GM18858 (cell line): ENCODE measurements around the gene DDX31.

ENCODE experiments used
- ATAC-seq: cut with Tn5 transposase; IDR thresholded peaks from one replicate; pipeline ENCODE4 v1.9.1; 2021; ENCODE audit not compliant: unreplicated experiment

DDX31 gene

DNA sequence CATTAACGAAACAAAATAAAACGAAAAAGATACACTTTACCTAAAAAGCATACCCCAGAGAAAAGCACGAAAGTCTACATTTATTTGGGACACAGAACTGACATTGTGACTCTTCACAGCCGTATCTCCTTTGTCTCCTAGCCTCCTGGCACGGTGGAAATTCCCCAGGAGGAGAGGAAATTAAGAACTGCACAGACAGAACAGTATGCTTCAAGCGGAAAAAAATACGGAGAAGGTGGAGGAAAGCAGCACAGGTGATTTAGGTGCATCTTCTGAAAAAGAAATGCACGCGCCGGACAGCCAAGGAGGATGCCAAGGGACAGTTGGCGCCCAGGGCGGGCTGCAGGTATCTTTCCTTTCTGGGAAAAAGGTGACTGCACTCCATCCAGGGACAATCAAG is 32.0 kb downstream of the DDX31 start:
- ATAC-seq: no peak

- ATAC-seq: no peak
Measured at GRCh38 chr9:132637351-132637750, 32.4 kb downstream of the DDX31 start.

GRCh38 chr9:132634327-132634726 is 35.5 kb downstream of the DDX31 start:
- no peak for ATAC-seq

- no peak for ATAC-seq
Measured at GRCh38 chr9:132632413-132633129, 37.2 kb downstream of the DDX31 start.

DNA sequence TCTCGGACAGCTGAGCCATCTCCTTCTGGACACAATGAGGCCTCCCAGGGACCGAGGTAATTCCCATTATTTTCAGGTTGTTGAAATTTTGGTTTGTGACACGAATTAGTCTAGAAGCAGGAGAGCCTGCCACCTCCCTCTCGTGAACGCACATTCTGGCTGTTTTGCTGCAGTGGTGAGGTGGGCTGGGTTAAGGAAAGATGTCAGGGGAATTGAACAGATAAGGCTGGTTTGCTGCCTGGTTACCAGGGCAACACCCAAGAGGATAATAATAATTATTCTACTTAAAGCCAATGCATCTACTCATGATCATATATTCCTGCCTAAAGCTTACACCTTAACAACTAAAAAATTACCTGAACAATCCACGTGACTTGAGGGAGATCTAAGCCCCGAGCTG is 38.1 kb downstream of the DDX31 start:
- no peak for ATAC-seq

DNA sequence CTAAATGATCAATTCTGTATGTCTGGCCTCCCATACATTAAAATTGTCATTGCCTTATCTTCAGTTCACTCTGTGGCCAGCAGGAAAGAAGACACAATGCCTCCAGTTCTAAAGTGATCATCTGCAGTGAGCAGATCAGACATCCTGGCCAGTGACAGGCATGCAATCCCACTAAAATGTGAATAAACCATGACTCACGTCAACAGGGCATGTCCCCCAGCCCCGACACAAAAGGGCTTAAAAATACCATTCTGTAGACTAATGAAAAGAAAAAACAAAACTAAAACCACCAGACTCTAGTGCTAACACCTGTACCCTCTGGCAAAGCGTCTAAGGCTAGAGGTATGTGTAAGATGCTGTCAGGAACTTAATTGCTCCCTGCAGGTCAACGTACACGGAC is 38.5 kb downstream of the DDX31 start:
- no peak for ATAC-seq

DNA sequence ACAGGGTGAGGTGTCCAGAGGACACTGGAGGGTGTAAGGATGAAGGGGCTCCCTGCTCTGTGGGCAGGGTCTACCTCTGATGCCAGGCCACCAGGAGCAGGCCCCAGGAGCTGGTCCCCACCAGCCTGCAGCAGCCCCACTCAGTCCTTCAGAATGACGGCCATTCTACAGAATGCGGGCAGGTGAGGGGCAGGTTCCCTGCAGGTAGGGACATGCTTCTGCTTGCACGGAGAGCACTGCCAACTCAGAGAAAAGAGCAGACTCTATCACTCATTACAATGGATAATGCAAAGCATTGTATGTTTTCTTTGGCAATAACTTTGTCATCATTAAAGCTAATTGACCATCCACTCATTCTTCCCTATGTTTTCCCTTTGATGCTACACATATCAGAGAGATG is 39.0 kb downstream of the DDX31 start:
- no peak for ATAC-seq

DNA sequence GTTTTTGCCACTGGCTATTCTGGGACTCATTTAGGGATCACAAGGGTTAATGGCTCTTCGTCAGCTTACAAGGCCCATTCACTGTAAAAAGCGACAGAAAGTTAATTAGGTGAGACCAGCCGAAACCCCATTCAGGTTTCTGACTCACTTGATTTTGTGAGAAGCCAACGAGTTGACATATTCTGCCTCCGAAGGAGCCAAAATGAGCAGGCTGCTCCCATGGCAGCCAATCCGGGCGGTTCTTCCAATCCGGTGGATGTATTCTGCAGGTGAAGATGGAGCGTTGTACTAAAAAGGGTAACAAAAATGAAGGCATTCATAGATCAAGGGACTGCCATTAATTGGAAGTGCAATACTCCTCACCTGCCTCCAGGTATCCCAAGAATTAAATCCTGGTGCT is 39.7 kb downstream of the DDX31 start:
- no peak for ATAC-seq

GRCh38 chr9:132628746-132629145 is 41.0 kb downstream of the DDX31 start:
- no peak for ATAC-seq

- ATAC-seq: no peak
Measured at GRCh38 chr9:132627594-132627993, 42.2 kb downstream of the DDX31 start.

DNA sequence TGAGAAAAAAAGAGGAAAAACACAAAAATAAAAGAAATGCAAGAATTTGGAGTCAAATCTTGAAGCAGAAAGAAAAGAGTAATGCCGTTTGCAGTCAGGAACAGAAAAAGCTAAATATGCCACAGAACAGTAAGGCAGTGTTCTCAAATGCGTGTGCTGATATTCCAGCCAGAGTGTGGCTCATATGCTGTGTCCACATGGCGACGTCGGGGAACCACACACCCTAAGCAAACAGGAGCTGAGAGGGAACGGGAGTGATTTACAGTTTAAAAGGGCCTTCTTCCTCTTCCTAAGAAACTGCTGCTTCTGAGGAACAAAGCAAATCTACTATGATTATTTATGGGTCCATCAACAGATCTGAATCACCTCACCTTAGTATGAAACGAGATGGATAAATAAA is 42.7 kb downstream of the DDX31 start:
- no peak for ATAC-seq

- ATAC-seq: no peak
Measured at GRCh38 chr9:132626285-132626684, 43.5 kb downstream of the DDX31 start.

DNA sequence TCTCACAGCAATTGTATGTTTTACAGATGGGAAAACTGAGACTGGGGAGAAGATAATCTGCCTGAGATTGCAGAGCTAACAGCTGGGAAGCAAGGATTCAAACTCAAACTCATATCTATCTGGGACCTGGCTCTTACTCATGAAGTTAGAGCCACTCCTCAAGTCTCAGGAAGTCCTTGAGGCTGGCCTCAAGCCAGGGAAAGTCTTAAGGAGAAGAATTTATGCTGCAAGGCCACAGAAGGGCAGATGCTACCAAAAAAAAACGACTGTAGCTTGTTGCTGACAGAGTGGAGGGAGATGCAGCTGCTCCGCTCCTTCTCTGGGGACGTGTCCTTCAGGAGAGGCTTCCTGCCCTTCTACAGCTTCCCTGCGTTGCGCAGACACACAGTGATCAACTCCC is 47.6 kb downstream of the DDX31 start:
- no peak for ATAC-seq

GRCh38 chr9:132616725-132617124 is 53.1 kb downstream of the DDX31 start:
- ATAC-seq: no peak

- ATAC-seq: no peak
Measured at GRCh38 chr9:132615774-132616173, 54.0 kb downstream of the DDX31 start.

- ATAC-seq: no peak
Measured at GRCh38 chr9:132614324-132614723, 55.5 kb downstream of the DDX31 start.

DNA sequence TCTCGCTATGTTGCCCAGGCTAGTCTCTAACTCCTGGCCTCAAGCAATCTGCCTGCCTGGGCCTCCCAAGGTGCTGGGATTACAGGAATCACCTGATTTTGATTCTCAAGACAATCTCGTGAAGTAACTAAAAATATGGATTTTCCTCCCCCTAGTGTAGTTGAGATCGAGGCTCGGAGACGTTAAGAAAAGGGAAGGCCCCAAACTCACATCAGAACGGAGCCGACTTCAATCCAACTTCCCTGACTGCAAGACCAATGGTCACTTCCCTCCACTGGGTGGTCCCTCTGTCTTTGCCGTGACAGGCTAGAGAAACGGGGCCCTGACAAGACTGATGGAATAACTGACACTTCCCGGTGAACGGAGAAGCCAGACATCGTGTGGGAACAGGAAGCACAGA is 59.1 kb downstream of the DDX31 start:
- ATAC-seq: no peak

- no peak for ATAC-seq
Measured at GRCh38 chr9:132609829-132610228, 60.0 kb downstream of the DDX31 start.

DNA sequence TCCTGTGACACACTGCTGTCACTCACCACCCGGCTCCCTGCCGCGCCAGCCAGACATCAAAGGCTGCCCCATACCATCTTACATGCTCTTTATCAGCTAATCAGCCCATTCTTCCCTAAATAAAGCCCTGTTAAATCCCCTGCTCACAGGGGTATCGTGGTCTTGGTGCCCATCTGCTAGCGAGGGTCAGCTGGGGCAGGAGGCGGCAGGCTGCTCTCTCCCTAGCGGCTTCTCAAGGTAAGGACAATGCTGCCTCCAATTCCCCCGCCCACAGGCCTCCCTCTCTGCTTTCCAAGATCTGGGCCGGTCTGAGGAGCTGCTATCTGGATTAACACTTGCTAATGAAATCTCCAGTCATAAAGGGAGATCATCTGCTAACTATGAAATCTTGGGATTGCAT is 60.6 kb downstream of the DDX31 start:
- no peak for ATAC-seq

DNA sequence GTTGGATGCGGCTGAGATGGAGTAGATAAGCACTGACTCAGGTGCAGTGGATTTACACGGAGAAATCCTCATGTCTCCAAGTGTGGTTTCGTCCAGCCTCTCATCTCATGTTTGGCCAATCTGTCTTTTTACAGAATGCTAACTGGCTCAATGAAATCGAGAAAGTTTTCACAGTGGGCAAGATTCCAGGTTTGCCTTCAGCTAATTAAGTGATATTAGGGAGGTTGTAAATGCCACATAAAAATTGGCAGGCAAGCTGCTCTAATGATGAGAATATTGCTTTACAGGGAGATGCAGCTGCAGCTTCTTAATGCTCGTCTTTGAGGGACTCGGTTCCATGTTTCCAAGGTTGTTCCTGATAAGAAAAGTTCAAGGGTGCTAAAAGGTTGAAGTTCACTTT is 63.7 kb downstream of the DDX31 start:
- ATAC-seq: no peak

GRCh38 chr9:132605387-132605786 is 64.4 kb downstream of the DDX31 start:
- no peak for ATAC-seq

GRCh38 chr9:132602207-132602606 is 67.6 kb downstream of the DDX31 start:
- ATAC-seq: no peak

DNA sequence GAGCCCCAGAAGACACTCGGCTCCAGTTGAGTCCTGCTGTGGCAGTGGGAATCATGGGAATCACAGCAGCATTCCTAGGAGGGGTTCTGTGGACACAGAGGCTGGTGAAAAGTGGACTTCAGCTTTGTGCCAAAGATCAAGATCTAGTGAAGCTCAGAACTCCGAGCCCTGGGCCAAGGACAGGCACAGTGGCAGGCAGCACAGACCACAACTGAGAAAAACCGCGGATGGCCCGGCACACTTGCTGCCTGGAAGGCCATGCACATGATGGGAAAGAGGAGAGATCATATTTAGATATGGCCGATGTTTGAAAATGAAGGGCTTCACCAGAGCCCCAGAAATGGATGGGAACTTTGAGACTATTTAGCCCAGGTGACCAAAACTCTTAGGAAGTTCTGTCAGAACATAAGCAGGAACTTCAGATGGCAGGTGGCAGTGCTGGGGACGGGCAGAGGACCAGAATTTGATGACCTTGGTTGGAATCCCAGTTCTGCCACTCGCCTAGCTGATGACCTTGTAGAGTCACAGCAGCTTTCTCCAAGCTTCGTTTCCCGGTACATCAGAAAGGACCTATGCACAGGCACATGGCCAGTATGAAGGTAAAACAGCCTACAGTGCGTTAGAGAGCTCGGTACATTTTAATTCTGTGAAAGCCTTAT is 69.3 kb downstream of the DDX31 start:
- ATAC-seq: no peak
